SJCRH30 (cell line): ENCODE data around the gene OSBPL5. TPM values are rescaled to one million over a fixed set of nuclear protein-coding genes. Genes with fewer than 3 reads are reported as not detected.

Experiments
- DNase-seq, 2 experiments: peaks; one replicate each; pipeline ENCODE4 v3.0.0-alpha.2; 2015 to 2020
- H3K27ac ChIP-seq: fragments of 250-450 bp; sonication (Bioruptor Pico); 2 replicates; pipeline ENCODE4 v1.5.1; 2020; ENCODE audit warnings: mild to moderate bottlenecking, moderate library complexity
- H3K27me3 ChIP-seq: fragments of 250-450 bp; sonication (Bioruptor Pico); 2 replicates; pipeline ENCODE4 v1.5.1; 2020; ENCODE audit warnings: mild to moderate bottlenecking, moderate library complexity
- H3K36me3 ChIP-seq: fragments of 250-450 bp; sonication (Bioruptor Pico); 2 replicates; pipeline ENCODE4 v1.5.1; 2020; ENCODE audit warnings: mild to moderate bottlenecking, moderate library complexity
- H3K4me1 ChIP-seq: fragments of 250-450 bp; sonication (Bioruptor Pico); 2 replicates; pipeline ENCODE4 v1.5.1; 2020; ENCODE audit warnings: mild to moderate bottlenecking, moderate library complexity
- H3K4me3 ChIP-seq: fragments of 250-450 bp; sonication (Bioruptor Pico); 2 replicates; pipeline ENCODE4 v1.5.1; 2020; ENCODE audit warnings: mild to moderate bottlenecking, moderate library complexity
- H3K9me3 ChIP-seq: fragments of 250-450 bp; sonication (Bioruptor Pico); replicated peaks from 2 replicates; pipeline ENCODE4 v1.5.1; 2020; ENCODE audit warnings: mild to moderate bottlenecking, moderate library complexity
- total RNA-seq: library from RNA; depleted of rRNA; stranded (reverse); fragments of >200 nt; shearing (Covaris generic); gene quantifications from 2 replicates; pipeline ENCODE4 v1.2.3, GENCODE V29; 2014

OSBPL5 gene
- total RNA-seq, 1 experiment from 2014 or later, result 8.4 TPM

DNA sequence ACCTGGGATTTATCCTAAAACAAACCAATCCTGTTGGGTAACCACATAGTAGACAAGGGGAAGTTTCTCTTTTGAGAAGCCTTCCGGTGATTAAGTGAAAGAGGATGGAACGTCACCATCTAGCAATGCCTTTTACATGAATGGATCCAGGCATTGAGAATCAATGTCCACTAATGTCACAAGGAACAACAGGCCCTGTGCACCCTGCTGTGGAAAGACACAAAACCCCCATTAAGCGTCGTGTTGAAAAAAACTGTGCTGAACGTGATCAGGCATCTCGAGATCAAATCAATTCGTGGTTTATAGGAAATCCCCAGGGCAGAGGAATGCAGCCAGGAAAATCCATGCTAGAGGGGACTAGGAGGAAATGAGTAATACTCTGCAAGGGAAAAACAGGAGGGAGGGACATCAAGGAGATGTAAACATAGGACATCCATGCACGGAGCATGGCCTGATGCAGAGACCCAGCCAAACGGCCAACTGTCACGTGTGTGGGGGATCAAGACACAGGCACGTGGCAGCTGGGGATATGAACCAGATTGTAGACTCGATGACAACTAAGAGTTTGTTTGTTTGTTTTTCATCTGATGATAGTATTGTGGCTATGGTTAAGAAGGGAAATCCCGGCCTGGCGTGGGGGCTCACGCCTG is 69.3 kb downstream of the OSBPL5 start:
- DNase-seq, result peak in 1 of 2 experiments; percentile 27
- H3K27ac ChIP-seq, result no peak overlapping the region
- no peak overlapping the region for H3K4me3 ChIP-seq
- H3K4me1 ChIP-seq, result peaks cover 12% of the 10 kb centered on the region; the same call in 1 of the 2 replicates
- no peaks in the 10 kb centered on the region for H3K27me3 ChIP-seq
- no peaks in the 10 kb centered on the region for H3K36me3 ChIP-seq
- H3K9me3 ChIP-seq, result no peaks in the 10 kb centered on the region

DNA sequence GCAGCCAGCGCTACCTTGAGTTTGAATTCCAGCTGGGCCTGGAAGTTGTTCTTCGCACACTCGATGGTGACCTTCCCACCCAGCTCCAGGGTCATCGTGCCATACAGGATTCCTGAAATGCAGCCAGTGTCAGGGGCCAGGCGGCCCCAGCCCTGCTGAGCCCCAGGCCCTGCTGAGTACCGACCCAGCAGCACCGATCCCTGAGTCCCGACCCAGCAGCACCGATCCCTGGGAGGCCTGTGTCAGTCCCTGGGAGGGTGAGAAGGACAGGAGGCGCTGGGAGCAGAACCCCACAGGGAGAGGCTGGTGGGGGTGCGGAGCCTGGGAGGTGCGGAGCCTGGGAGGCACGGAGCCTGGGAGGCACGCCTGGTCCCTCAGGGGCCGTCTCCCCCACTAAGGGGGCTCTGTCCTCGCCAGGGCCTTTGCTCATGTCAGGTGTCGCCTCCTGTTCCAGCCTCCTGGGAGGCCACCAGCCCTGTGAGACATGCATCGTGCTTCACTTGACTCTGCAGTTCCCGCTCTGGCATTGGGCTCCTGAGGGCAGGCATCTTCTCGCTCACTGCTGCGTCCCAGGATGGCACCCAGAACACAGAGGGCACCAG is 70.8 kb downstream of the OSBPL5 start:
- Histone ChIP-seq H3K4me1 (peaks cover 12% of the 10 kb centered on the region; the same call in 1 of the 2 replicates), H3K27ac (no peak overlapping the region), H3K4me3 (no peak overlapping the region), H3K36me3 (no peaks in the 10 kb centered on the region), H3K27me3 (no peaks in the 10 kb centered on the region), H3K9me3 (no peaks in the 10 kb centered on the region)
- no peak for DNase-seq

DNA sequence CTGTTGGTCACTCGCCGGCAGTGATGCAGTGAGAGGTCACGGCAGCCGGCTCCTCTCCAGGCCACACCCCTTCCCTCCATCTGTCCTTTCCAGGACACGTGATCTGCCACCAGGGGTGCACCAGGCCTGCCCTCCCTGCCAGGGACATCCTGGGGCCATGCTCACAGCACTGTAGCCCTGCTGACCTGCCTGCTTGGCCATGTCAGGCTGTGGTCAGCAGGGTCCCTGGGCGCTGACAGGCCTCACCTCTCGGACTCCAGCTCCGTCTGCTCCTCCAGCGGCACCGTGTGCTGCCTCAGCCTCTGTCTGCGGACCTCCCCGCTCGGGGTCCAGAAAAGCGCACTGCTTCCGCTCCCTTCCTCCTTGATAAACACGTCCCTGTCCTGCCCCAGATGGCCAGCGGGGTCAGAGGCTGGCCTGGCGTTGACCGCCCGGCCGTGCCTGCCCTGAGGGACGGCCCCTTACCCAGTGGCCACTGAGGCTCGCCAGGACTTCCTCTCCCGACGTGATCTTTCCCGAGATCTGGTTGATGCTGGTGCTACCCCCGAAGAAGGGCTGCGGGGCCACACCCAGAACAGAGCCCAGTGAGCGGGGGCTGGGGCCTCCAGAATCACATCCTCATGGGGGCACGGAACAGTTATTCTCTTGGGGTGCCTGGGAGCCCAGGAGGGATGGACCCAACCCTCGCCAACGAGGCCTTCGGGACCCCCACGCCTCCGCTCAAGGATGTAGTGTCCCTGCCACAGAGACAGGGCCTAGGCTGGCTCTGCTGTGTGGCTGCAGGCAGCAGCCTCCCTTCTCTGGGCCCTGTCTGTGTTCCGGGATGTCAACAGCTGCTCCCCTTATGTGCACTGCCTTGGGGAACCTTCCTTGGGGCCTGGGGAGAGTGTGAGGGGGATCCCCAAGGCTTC is 71.6 kb downstream of the OSBPL5 start:
- Histone ChIP-seq H3K9me3 (no peaks in the 10 kb centered on the region), H3K27ac (no peak overlapping the region), H3K36me3 (no peaks in the 10 kb centered on the region), H3K27me3 (no peaks in the 10 kb centered on the region), H3K4me3 (no peak overlapping the region), H3K4me1 (peaks cover 20% of the 10 kb centered on the region)
- DNase-seq, result peak; percentile 51 to 53

DNA sequence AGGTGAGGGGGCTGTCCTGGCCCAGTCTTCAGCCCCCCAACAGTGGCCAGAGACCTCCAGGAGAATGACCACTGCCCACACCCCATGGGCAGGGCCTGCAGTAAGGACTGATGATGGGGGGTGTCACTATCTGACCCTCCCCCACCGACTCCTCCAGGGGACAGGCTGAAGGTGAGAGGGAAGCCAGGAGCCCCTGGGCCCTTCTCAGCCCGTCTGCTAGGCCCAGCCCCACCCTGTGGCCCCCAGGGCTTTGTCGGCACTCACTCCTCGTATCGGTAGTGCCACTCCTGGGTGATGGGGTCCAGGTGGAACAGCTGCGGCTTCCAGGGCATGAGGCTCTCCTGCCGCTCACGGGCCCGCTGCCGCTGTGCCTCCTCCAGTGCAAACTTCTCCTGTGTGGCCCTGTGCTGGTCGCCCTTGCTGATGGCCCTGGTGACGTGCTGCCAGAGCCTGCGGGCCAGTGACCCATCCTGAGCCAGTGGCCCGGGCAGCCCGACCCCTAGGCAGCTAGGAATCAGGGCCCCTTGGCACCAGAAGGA is 72.4 kb downstream of the OSBPL5 start:
- Histone ChIP-seq H3K27me3 (no peaks in the 10 kb centered on the region), H3K4me3 (no peak overlapping the region), H3K27ac (no peak overlapping the region), H3K9me3 (no peaks in the 10 kb centered on the region), H3K4me1 (peaks cover 28% of the 10 kb centered on the region), H3K36me3 (no peaks in the 10 kb centered on the region)
- no peak for DNase-seq

DNA sequence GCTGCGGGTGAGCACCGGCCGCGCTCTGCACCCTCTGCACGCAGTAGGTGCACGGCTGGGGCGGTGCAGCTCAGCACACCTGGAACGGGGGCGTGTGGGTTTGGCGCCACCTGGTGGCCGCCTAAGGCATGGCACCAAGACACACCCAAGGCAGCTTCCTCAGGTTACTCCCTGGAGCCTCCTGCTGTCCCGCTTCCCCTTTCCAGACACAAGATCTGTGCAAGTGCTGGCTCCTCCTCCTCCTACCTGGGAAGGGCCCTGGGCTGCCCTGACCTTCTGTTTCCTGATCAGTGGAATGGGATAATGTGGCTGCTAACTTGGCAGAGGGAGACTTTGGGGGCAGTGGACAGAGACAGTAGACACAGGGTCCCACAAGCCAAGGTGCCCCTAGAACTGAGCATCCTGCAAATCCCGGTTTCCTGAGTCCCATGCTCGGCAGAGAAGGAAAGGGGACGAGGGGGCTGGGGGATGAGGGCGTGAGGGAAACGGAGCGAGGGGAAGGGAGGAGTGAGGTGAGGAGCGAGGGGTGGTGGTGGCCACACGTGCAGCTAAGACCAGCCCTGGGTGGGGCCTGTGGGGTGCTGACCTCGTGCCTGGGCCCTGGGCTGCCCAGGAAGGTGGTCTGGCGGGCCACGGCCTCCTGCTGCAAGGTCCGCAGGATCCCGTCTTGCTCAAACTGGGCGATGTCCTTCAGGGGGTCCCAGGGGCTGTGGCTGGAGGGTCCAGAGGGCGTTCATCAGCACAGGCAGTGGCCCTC is 73.1 kb downstream of the OSBPL5 start:
- Histone ChIP-seq H3K9me3 (no peaks in the 10 kb centered on the region), H3K36me3 (no peaks in the 10 kb centered on the region), H3K27ac (no peak overlapping the region), H3K4me1 (peaks cover 33% of the 10 kb centered on the region), H3K27me3 (no peaks in the 10 kb centered on the region), H3K4me3 (no peak overlapping the region)
- DNase-seq, result peak; percentile 57 to 78

DNA sequence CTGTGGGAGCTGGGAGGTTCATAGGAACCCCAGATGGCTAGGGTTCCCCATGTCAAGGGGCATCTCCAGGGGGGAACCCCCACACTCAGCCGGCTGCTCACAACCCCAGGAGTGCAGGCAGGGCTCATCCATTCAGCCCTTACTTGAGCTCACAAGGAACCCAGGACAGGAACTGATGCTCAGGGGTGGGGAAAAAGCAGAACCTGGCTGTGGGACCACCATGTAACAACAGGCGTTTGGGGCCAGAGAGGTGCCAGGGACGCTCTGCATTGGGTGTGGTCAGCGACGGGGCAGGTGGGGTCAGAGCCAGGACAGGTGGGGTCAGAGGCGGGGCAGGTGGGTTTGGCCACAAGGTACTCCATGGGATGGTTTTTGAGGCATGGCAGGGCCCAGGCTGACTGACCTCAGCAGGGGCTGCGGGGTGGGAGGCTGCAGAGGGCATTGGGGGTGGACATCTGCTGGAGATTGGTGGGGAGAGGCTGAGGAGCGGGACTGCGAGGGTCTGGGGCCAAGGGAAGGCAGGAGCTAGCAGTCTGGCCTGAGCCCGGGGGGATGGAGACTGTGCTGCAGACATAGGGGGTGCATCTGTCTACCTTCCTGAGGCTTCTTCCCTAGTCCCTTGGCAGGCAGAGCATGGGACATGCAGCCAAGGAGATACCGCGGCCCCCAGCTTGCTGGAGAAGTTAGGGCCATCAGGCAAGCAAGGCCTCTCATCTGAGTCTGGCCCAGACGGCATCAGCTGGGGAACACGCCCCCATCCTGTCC is 73.8 kb downstream of the OSBPL5 start:
- Histone ChIP-seq H3K9me3 (no peaks in the 10 kb centered on the region), H3K36me3 (no peaks in the 10 kb centered on the region), H3K27me3 (no peaks in the 10 kb centered on the region), H3K27ac (no peak overlapping the region), H3K4me1 (peaks cover 33% of the 10 kb centered on the region), H3K4me3 (no peak overlapping the region)
- no peak for DNase-seq

DNA sequence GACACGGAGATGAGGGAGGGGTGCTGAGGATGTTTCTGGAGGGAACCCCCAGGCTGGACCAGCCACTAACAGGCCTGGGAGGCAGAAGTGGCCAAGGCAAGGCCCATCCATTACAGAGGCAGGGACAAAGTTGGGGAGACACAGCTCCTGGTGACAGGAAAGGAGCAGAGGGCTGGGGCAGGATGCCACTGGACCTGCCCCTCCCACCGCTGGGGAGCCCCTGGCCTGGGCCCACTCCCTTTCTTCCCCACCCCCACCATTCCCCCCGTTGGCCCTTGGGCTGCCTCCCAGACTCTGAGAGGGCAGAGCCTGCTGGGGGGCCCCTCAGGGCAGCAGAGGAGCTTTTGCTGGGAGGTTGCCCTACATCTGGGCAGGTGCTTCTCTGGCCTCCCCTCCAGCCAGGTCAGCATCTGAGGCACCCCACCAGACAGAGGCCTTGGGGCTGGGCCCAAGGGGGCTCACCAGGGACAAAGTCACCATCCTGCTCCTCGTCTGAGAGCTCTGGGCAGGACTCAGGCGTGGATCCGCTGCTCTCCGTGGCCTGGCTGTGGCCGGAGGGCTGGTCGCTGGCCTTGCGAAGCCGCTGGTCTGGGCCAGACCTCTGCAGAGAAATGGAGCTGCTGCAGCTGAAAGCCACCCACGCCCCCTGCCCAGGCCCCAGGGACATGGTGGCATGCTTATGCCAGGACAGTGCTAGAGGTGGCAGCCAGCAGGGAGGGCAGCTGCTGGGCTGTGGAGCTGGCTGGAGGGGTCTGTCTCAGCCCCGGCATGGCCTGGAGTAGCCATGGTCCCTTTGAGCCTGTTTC is 74.8 kb downstream of the OSBPL5 start:
- Histone ChIP-seq H3K4me3 (no peak overlapping the region), H3K27ac (no peak overlapping the region), H3K9me3 (no peaks in the 10 kb centered on the region), H3K27me3 (no peaks in the 10 kb centered on the region), H3K36me3 (no peaks in the 10 kb centered on the region), H3K4me1 (peaks cover 26% of the 10 kb centered on the region)
- no peak for DNase-seq

DNA sequence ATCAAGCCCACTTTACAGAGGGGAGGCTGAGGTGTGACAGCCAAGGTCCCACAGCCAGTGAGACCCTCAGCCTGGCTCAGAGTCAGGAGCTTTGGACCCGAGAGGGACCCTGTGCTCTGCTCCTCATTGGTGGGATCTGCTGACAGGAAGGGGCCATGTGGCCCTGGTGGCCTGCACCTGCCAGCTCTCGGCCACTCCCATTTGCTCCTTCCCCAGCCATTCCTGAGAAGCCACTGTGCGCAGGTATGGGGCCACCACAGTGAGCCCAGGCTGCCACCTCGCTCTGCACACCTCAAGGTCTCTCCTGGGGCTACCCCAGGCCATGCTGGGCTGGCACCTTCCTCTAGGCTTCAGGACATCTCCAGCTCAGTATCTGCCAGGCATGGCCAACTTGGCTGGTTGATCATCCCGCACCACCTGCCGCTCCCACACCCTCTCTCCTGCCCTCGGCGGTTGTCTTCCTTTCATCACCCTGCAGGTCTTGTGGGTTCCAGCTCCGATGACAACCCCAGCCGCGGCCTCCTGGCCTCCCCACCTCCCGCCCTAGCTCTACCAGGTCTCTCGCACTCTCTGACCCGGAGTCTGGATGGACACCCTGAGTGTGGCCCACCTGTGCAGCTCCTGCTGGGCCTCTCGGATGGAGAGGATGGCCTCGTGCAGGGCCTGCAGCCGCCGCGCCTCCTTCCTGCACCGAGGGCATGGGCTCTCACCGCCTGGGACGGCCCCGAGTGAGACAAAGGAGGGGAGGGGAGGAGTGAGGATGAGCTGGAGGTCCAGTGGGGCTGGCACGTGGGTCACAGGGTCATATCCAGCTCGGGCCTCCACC is 75.7 kb downstream of the OSBPL5 start:
- Histone ChIP-seq H3K4me1 (peaks cover 26% of the 10 kb centered on the region), H3K36me3 (no peaks in the 10 kb centered on the region), H3K27ac (no peak overlapping the region), H3K9me3 (no peaks in the 10 kb centered on the region), H3K4me3 (no peak overlapping the region), H3K27me3 (no peaks in the 10 kb centered on the region)
- DNase-seq, result no peak

DNA sequence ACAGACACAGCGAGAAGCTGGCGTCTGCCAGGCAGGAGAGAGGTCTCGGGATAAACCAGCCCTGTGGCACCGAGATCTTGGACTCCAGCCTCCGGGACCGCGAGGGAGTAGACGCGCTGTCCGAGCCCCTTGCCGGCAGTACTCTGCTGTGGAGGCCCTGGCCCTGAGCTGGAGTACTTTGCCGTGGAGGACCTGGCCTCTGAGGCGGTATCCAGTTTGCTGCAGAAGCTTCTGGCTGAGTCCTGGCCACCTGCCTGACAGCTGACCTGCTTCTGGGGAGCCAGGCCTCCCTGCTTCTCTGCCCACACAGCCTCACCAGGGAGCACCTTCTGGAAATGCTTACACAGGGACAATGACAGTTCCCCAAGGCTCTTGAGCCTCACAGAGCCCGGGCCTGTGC is 76.3 kb downstream of the OSBPL5 start:
- Histone ChIP-seq H3K27ac (no peak overlapping the region), H3K4me3 (no peak overlapping the region)
- DNase-seq, result peak in 1 of 2 experiments; percentile 41

DNA sequence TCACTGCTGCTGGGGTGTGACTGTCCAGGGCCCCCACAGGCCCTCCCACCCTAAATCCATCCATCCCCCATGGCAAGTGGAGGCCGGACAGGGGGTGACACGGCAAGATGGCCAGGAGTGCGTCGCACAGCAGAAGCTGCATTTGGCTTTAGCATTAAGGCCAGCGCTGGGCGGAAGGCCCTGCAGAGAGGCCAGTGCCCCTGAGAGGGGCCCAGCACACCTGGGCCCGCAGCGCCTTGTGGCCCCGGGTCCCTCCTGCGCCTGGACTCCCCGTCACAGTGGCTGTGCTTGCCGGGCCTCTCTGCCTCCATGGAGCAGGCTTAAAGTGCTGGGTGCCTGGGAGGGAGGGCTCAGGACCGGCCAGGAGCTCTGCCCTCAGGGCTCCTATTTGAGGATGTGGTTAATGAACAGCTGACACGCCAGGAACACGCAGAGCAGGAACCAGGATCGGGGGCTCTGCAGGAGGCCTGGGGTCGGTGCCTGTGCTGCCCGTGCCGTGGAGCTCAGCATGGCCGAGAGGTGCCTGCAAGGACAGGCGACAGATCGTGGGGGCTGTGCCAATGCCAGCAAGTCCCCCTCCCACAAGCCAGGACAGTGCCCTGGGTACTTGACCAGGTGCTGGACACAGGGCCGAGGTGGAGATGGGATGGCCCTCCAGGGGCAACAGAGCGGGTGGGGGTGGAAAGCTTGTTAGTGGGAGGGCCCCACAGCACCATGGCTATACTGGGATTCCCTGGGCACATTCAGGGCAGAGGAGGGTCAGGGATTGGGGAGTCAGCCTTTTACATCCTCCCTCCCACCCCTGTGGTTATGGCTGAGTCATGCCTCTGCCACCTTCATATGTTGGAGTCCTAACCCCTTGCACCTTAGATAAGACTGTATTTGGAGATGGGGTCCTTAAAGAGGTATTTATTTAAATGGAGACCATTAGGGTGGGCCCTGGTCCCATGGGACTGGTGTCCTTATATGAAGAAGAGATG is 77.0 kb downstream of the OSBPL5 start:
- H3K4me1 ChIP-seq, result peaks cover 24% of the 10 kb centered on the region
- H3K27me3 ChIP-seq, result no peaks in the 10 kb centered on the region
- H3K4me3 ChIP-seq, result peak overlapping the region; percentile 12
- peak overlapping the region; percentile 33 for H3K27ac ChIP-seq
- no peaks in the 10 kb centered on the region for H3K36me3 ChIP-seq
- DNase-seq, result peak; percentile 87 to 90
- H3K9me3 ChIP-seq, result no peaks in the 10 kb centered on the region

More for the DNA sequence above, 76.3 kb downstream of the OSBPL5 start:
- Histone ChIP-seq H3K9me3 (no peaks in the 10 kb centered on the region), H3K36me3 (no peaks in the 10 kb centered on the region), H3K27me3 (no peaks in the 10 kb centered on the region), H3K4me1 (peaks cover 26% of the 10 kb centered on the region)

DNA sequence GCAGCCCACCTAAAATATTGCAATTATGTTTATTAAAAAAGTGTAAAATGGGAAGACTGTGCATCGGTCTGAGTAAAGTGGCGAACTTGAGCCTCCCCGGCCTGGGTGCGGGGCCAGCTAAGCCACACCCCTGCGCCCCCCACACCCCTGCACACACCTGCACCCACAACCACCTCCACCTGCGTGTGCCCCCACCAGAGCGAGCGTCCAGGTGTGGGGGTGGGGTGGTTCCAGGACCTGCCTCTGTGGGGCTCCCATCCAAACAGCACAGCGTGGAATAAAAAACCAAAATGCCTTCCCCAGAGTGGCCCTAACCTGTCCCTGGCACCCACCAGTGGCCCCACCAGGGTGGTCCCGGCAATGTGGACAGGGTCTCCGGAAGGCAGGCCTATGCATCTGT is 77.7 kb downstream of the OSBPL5 start:
- DNase-seq, result no peak
- Histone ChIP-seq H3K4me3 (no peak overlapping the region), H3K27me3 (no peaks in the 10 kb centered on the region), H3K9me3 (no peaks in the 10 kb centered on the region), H3K4me1 (peaks cover 21% of the 10 kb centered on the region), H3K36me3 (no peaks in the 10 kb centered on the region), H3K27ac (no peak overlapping the region)
